Gastroesophageal sphincter (tissue), 3 donors: ENCODE measurements around the gene PATJ.

Source experiments
- EP300 ChIP-seq: sonication (generic); formaldehyde crosslinking; IDR thresholded peaks from one replicate; pipeline ENCODE4 v1.6.1; 2017; ENCODE audit warnings: antibody characterized with exemption, mild to moderate bottlenecking
- POLR2A ChIP-seq, 2 donors: fragments of 450-650 bp; IDR thresholded peaks; one replicate each; pipeline ENCODE4 v1.6.1; 2017; ENCODE audit warnings: antibody characterized with exemption in 2 of 2, mild to moderate bottlenecking in 2 of 2, moderate library complexity in 1 of 2
- POLR2AphosphoS5 ChIP-seq: sonication (generic); formaldehyde crosslinking; IDR thresholded peaks from one replicate; pipeline ENCODE4 v1.6.1; 2017; ENCODE audit warnings: antibody characterized with exemption
- TF ChIP-seq, protein P1 (sequence below), 4 experiments: fragments of 200-600 bp in 2 of 4; fragments of 450-650 bp in 2 of 4; sonication (generic) in 1 of 4; IDR thresholded peaks; one replicate each; pipeline ENCODE4 v1.5.1; 2017 to 2019; ENCODE audit warnings: antibody characterized with exemption in 4 of 4, mild to moderate bottlenecking in 2 of 4, moderate library complexity in 2 of 4

DNA sequence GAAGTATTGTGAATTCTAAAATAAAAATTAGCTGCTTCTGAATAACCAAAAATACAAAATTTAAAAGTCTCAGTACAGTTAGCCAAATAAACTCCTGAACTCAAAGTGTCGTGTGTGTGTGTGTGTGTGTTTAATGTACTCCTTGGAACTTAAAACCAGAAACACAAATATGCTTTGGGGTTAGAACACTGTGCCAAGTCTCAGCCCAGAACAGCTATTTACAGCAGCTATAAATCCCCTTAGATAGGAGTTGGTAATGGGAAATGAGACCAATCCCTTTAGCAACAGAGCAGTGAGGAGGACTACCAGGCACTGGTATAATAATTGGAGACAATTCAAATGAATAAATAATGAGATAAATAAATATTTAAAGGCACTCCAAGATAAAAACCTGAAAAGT, 83.1 kb downstream of the PATJ start:
- TF ChIP-seq, protein P1, sequence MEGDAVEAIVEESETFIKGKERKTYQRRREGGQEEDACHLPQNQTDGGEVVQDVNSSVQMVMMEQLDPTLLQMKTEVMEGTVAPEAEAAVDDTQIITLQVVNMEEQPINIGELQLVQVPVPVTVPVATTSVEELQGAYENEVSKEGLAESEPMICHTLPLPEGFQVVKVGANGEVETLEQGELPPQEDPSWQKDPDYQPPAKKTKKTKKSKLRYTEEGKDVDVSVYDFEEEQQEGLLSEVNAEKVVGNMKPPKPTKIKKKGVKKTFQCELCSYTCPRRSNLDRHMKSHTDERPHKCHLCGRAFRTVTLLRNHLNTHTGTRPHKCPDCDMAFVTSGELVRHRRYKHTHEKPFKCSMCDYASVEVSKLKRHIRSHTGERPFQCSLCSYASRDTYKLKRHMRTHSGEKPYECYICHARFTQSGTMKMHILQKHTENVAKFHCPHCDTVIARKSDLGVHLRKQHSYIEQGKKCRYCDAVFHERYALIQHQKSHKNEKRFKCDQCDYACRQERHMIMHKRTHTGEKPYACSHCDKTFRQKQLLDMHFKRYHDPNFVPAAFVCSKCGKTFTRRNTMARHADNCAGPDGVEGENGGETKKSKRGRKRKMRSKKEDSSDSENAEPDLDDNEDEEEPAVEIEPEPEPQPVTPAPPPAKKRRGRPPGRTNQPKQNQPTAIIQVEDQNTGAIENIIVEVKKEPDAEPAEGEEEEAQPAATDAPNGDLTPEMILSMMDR (IDR thresholded peaks at IDR 0.05), result no peak
- no peak for TF ChIP-seq POLR2AphosphoS5
- no peak for TF ChIP-seq POLR2A (IDR thresholded peaks at IDR 0.05)
- no peak for TF ChIP-seq EP300
